Tibial artery (tissue), 4 donors: ENCODE measurements around the gene SEC11A.
"Not testable (repeated sequence)": the region's sequence is repeated elsewhere in the genome, so short reads cannot be mapped to it uniquely, and the experiment has no call there.

Experiments used
- DNase-seq, 2 donors: peaks; one replicate each; pipeline ENCODE4 v3.0.0-alpha.2; 2019
- H3K27ac ChIP-seq, 2 donors: fragments of 200-600 bp; sonication (generic) in 1 of 2; 1 replicate in 1 of 2; 2 replicates in 1 of 2; pipeline ENCODE4 v1.5.1; 2018 to 2019; ENCODE audit warnings: mild to moderate bottlenecking in 1 of 2
- H3K27me3 ChIP-seq, 2 donors: fragments of 200-600 bp; sonication (generic) in 1 of 2; one replicate each; pipeline versions ENCODE4 v1.5.1 to v1.6.0; 2016 to 2019
- H3K36me3 ChIP-seq, 3 donors: fragments of 200-600 bp; sonication (generic) in 2 of 3; one replicate each; pipeline ENCODE4 v1.5.1; 2016 to 2019; ENCODE audit warnings: mild to moderate bottlenecking in 2 of 3
- H3K4me1 ChIP-seq, 4 donors: fragments of 200-600 bp; sonication (generic) in 2 of 4; 1 replicate in 3 of 4; 2 replicates in 1 of 4; pipeline ENCODE4 v1.5.1; 2016 to 2019
- H3K4me3 ChIP-seq, 2 donors: fragments of 200-600 bp; sonication (generic) in 1 of 2; 1 replicate in 1 of 2; 2 replicates in 1 of 2; pipeline ENCODE4 v1.5.1; 2018 to 2019; ENCODE audit warnings: mild to moderate bottlenecking in 2 of 2
- H3K9me3 ChIP-seq, 3 donors: fragments of 200-600 bp; sonication (generic) in 1 of 3; one replicate each; pipeline ENCODE4 v1.5.1; 2016 to 2019
- intact Hi-C: fragments of 100-400 bp; cut with DNase I; formaldehyde crosslinking; loops from one replicate; pipeline ENCODE4 v1.15.0; 2023; ENCODE audit warnings: low total_unique reads
- TF ChIP-seq, protein P1 (sequence below), 2 experiments: fragments of 200-600 bp in 1 of 2; fragments of 450-650 bp in 1 of 2; IDR thresholded peaks; one replicate each; pipeline ENCODE4 v1.5.1; 2017 to 2019; ENCODE audit warnings: antibody characterized with exemption in 2 of 2, mild to moderate bottlenecking in 1 of 2, moderate library complexity in 1 of 2

The SEC11A gene

DNA sequence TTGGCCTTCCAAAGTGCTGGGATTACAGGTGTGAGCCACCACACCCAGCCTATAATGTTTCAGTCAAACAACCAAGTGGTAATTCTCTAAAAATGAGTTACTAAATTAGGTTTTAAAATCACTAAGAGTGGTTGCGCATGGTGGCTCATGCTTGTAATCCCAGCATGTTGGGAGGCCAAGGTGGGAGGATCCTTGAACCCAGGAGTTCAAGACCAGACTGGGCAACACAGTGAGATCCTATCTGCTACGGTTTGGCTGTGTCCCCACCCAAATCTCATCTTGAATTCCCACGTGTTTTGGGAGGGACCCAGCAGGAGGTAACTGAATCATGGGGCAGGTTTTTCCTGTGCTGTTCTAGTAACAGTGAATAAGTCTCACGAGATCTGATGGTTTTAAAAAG, 26.1 kb downstream of the SEC11A start:
- no peaks in the 10 kb centered on the region for H3K27me3 ChIP-seq
- TF ChIP-seq, protein P1, sequence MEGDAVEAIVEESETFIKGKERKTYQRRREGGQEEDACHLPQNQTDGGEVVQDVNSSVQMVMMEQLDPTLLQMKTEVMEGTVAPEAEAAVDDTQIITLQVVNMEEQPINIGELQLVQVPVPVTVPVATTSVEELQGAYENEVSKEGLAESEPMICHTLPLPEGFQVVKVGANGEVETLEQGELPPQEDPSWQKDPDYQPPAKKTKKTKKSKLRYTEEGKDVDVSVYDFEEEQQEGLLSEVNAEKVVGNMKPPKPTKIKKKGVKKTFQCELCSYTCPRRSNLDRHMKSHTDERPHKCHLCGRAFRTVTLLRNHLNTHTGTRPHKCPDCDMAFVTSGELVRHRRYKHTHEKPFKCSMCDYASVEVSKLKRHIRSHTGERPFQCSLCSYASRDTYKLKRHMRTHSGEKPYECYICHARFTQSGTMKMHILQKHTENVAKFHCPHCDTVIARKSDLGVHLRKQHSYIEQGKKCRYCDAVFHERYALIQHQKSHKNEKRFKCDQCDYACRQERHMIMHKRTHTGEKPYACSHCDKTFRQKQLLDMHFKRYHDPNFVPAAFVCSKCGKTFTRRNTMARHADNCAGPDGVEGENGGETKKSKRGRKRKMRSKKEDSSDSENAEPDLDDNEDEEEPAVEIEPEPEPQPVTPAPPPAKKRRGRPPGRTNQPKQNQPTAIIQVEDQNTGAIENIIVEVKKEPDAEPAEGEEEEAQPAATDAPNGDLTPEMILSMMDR (IDR thresholded peaks at IDR 0.05): no peak
- peaks cover 20 to 34% (median 27%) of the 10 kb centered on the region in 3 donors for H3K36me3 ChIP-seq
- H3K4me1 ChIP-seq: no peaks in the 10 kb centered on the region
- intact Hi-C loops: no loop called here
- H3K27ac ChIP-seq: no peak overlapping the region
- no peak for DNase-seq
- H3K4me3 ChIP-seq: no peak overlapping the region
- no peaks in the 10 kb centered on the region for H3K9me3 ChIP-seq

DNA sequence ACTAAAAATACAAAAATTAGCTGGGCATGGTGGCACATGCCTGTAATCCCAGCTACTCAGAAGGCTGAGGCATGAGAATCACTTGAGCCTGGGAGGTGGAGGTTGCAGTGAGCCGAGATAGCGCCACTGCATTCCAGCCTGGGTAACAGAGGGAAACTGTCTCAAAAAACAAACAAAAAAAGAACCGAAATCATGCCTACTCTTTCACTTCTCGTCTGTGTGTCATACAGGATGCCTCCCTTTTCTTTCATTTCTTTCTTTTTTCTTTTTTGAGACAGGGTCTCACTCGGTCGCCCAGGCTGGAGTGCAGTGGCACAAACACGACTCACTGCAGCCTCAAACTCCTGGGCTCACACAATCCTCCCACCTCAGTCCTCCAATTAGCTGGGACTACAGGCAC, 29.5 kb downstream of the SEC11A start:
- H3K9me3 ChIP-seq, H3K4me1 ChIP-seq, H3K4me3 ChIP-seq, intact Hi-C loops, H3K27ac ChIP-seq, DNase-seq, H3K27me3 ChIP-seq: not testable (repeated sequence)
- peaks cover 20 to 45% (median 27%) of the 10 kb centered on the region in 3 donors for H3K36me3 ChIP-seq

DNA sequence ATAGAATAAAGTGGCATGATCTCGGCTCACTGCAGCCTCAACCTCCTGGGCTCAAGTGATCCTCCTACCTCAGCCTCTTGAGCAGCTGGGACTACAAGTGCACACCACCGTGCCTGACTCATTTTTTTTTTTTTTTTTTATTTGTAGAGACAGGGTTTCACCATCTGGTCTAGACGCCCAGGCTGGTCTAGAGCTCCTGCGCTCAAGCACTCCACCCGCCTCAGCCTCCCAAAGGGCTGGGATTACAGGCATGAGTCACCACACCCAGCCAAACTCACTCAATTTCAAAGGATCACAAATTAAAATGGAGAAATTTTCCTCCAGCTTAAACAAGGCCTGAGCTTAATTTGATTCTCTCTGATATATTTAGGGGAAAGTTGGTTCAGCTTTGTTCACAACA, 30.6 kb downstream of the SEC11A start:
- H3K27ac ChIP-seq: no peak overlapping the region
- no peaks in the 10 kb centered on the region for H3K9me3 ChIP-seq
- intact Hi-C loops: no loop called here
- H3K36me3 ChIP-seq: peaks cover 18 to 48% (median 23%) of the 10 kb centered on the region in 3 donors
- no peak overlapping the region for H3K4me3 ChIP-seq
- TF ChIP-seq, protein P1 (IDR thresholded peaks at IDR 0.05): no peak
- H3K4me1 ChIP-seq: no peaks in the 10 kb centered on the region
- peak; percentile 66 to 73 for DNase-seq
- H3K27me3 ChIP-seq: no peaks in the 10 kb centered on the region

DNA sequence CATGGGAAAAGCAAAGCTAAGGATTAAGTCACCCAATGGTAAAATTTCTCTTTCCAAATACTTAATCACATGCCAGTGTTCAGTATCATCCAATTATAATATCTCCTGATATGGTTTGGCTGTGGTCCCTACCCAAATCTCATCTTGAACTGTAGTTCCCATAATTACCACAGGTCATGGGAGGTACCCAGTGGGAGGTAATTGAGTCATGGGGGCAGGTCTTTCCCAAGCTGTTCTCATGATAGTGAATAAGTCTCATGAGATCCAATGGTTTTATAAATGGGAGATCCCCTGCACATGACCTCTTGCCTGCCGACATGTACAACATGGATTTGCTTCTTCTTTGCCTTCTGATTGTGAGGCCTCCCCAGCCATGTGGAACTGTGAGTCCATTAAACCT, 31.8 kb downstream of the SEC11A start:
- no peak overlapping the region for H3K4me3 ChIP-seq
- no peak for DNase-seq
- H3K9me3 ChIP-seq: no peaks in the 10 kb centered on the region
- peaks cover 11 to 49% (median 28%) of the 10 kb centered on the region in 3 donors for H3K36me3 ChIP-seq
- no peaks in the 10 kb centered on the region for H3K4me1 ChIP-seq
- no peak overlapping the region for H3K27ac ChIP-seq
- H3K27me3 ChIP-seq: no peaks in the 10 kb centered on the region
- TF ChIP-seq, protein P1 (IDR thresholded peaks at IDR 0.05): no peak
- intact Hi-C loops: no loop called here

DNA sequence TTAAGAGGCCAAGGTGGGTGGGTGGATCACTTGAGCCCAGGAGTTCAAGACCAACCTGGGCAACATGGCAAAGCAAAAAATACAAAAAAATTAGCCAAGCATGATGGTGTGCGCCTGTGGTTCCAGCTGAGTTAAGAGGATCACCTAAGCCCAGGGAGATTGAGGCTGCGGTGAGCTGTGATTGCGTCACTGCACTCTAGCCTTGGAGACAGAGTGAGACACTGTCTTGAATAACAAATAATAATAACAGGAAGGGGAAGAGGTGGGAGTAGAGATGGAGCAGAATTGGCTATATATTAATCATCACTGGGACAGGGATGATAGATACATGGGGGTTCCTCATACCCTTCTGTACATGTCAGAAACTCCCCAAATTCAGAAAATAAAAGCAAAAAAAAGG, 34.1 kb downstream of the SEC11A start:
- H3K4me3 ChIP-seq: no peak overlapping the region
- no peak for DNase-seq
- TF ChIP-seq, protein P1 (IDR thresholded peaks at IDR 0.05): no peak
- H3K9me3 ChIP-seq: no peaks in the 10 kb centered on the region
- peaks cover 5 to 51% (median 35%) of the 10 kb centered on the region in 3 donors for H3K36me3 ChIP-seq
- H3K4me1 ChIP-seq: no peaks in the 10 kb centered on the region
- H3K27ac ChIP-seq: no peak overlapping the region
- H3K27me3 ChIP-seq: no peaks in the 10 kb centered on the region
- intact Hi-C loops: no loop called here

DNA sequence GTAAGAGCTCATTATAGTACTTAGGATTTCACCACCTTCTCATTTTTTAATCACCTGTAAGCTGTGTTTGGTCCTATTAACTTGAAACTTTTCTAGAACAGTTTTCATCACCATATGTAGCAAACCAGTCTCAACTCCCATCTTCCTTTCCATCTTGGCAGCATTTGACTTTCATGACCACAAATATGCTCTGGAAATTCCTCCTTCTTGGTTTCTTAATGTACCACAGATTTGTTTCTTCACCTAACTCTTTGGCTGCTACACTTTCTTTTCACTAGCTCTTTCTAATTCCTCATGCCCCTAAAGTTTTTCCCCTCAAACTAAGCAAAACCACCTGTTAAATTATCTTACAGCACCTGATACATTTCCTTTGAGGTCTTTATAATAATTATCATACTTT, 44.7 kb downstream of the SEC11A start:
- Histone ChIP-seq H3K4me3 (no peak overlapping the region), H3K9me3 (no peaks in the 10 kb centered on the region), H3K4me1 (no peaks in the 10 kb centered on the region), H3K36me3 (peaks cover 6 to 47% (median 30%) of the 10 kb centered on the region in 3 donors), H3K27me3 (no peaks in the 10 kb centered on the region), H3K27ac (no peak overlapping the region)
- no peak for DNase-seq
- TF ChIP-seq, protein P1 (IDR thresholded peaks at IDR 0.05): no peak
- intact Hi-C loops: no loop called here
